Stimulated activated CD8-positive, alpha-beta memory T cell treated with anti-CD3 and anti-CD28 coated beads, Interleukin-4, amount 100 ng/mL, for 1 hour (primary cell): ENCODE measurements around the gene DUS2.

ENCODE experiments used
- DNase-seq, 2 donors: peaks; one replicate each; pipeline ENCODE4 v3.0.0-alpha.2; 2020; ENCODE audit warnings: low read depth in 2 of 2, low spot score in 1 of 2

The DUS2 gene

GRCh38 chr16:68074850-68075555 is 51.9 kb downstream of the DUS2 start:
- DNase-seq: peak in 1 of 2 donors; percentile 53

- no peak for DNase-seq
Measured at GRCh38 chr16:68075980-68076379, 52.9 kb downstream of the DUS2 start.

GRCh38 chr16:68076560-68076959 is 53.5 kb downstream of the DUS2 start:
- DNase-seq: no peak

- DNase-seq: no peak
Measured at GRCh38 chr16:68077866-68078700, 55.0 kb downstream of the DUS2 start.

- DNase-seq: no peak
Measured at GRCh38 chr16:68078701-68079375, 55.8 kb downstream of the DUS2 start.

DNA sequence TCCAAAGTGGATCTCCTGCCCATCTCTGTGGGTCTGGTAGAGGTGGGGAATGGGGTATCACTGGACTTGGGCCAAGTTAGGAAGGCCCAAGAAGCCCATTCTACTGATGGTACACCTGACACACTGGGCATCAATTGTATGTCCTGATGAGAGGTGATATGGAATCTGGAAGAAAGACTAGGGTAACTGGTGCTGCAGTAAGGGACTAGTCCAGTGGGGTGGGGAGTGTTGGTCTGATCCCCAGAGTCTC is 56.2 kb downstream of the DUS2 start:
- DNase-seq: no peak

DNA sequence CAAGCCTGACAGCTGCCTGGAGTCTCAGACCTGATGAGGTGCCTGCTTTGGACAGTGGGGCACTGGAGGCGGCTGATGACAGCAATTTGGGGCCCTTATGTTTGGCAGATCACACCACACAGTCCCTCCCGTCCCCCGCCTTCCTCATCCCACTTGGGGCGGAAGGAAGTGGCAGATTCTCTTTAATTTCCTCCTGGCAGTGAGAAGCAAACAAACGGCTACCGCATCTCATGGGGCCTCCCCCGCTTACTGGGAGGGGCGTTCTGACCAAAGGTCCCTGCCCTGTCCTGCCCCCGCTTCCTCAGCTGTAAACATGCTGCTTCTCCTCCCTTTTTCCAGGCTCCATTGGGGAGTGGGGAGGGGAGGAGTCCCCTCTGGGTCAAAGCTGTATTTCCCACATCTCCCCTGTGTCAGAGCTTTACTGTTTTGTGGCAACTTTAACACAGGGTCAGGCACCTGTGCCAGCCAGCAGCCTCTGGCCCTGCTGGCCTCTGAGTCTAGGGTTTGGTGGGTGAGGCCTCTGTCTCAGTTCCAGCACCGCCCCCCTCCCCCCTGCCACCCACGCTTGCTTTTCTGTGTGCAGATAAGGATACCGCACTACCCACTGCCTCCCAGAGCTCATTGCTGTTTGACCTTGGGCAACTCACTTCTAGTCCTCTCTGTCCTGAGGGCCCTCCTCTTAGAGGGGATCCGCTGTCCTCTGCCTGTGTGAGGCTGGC is 56.7 kb downstream of the DUS2 start:
- peak; percentile 41 to 62 for DNase-seq

DNA sequence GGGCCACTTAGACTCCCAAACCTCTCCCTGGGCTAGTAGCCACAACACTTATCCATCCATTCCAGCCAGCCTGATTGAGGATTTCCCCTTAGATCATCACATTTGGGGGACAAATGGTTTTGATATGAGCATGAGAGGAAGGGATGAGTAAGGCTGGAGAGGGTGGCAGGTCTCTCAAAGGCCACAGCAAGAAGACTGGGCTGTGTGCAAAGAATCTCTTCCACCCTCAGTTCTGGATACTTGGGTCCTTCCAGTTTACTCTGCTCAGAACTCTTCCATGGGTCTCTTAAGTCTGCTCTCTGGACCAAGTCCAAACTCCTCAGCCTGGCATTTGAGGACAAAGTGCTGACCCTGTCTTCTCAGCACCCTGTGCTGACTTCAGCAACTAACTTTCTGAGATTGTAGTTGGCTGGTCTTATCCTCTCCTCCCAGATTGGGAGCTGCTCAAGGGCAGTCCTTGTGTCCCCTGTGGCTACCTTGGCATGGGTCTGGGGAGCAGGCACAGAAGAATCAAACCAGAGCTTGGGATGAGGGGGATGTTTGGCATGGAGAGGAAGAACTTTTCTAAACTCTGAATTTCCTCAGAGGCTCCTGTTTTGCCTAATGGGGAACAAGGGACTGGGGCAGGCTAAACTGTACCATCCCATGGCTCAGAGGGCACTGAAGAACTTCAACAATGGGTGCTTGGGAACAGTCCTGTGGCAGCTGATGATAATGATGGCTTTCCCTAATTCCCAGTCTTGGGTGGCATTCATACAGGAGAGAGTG is 59.0 kb downstream of the DUS2 start:
- DNase-seq: no peak

- no peak for DNase-seq
Measured at GRCh38 chr16:68082629-68083238, 59.6 kb downstream of the DUS2 start.

- DNase-seq: no peak
Measured at GRCh38 chr16:68083239-68083781, 60.2 kb downstream of the DUS2 start.

DNA sequence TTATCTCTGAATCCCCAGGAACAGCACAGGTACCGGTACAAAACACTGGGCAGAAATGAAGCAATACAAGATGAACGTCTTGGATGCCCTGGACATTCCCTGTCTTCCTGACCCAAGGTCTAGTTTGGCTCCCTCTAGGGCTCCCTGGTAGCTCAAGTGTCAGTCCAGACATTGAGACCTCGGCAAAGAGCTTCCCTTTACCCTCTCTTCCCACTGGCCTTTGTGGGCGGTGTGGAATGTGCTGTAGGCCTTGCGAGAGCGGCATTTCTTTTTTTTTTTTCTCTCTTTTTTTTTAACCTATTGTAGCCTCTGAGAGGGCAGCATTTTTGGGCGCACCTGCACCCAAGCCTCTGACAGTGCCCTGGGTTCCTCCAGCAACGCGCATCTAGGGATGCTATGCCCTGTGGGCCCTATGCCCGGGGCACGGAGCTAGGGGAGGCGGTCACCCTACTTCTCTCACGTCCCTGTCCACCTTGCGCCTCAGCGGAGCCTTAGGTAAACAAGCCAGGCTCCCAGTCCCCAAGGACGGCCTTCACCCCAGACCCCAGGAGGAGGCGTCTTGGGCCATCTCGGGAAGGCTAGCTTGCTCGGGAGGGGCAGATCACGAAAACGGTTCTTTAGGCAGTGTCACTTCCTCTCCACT is 60.9 kb downstream of the DUS2 start:
- no peak for DNase-seq

- DNase-seq: peak; percentile 57 to 74
Measured at GRCh38 chr16:68084504-68085258, 61.6 kb downstream of the DUS2 start.

DNA sequence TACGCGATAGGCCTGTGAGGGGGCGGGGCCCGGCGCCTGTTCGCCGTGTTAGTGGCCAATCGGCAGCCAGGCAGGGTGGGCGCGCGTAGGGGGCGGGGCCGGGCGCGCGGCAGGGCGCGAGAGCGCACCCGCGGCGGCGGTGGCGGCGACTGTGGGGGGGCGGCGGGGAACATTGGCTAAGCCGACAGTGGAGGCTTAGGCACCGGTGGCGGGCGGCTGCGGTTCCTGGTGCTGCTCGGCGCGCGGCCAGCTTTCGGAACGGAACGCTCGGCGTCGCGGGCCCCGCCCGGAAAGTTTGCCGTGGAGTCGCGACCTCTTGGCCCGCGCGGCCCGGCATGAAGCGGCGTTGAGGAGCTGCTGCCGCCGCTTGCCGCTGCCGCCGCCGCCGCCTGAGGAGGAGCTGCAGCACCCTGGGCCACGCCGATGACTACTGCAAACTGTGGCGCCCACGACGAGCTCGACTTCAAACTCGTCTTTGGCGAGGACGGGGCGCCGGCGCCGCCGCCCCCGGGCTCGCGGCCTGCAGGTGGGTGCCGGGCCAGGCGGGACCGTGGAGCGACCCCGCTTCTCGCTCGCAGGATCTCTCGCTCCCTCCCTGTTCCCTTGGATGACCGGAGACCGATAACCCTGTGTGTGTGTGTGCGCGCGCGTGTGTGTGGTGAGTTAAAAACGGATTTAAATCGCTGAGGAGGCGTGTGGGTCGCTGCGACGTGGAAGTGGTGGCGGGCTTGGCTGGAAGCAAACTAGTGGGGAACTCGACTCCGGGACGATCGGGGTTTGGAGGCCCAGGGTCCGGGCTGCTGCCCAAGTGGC is 62.4 kb downstream of the DUS2 start, which contains the start of gene NFATC3:
Gene NFATC3 (plus strand): TSS at position 112 of the 813 bp plus-strand sequence. CDS start 312 bp downstream, at position 424.
- DNase-seq: peak; percentile 94 to 98

GRCh38 chr16:68086336-68086841 is 63.3 kb downstream of the DUS2 start:
- DNase-seq: no peak

DNA sequence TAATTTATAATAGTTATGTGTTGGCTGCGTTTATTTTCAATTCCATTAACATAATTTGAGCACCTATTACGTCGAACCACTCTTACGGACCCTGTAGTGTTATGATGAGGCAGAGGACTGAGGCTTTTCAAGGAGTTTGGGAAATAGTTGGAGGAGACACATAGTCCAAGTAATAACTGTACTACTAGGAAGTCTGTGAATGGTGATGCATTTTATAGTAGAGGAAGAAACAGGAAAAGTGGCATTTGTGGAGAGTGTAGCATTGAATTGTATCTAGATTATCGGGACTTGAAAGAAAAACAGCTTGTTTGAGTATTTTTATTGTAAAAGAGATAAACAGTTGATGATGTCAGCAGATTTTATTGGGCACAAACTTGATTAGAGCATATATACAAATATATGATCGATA is 63.8 kb downstream of the DUS2 start:
- no peak for DNase-seq

DNA sequence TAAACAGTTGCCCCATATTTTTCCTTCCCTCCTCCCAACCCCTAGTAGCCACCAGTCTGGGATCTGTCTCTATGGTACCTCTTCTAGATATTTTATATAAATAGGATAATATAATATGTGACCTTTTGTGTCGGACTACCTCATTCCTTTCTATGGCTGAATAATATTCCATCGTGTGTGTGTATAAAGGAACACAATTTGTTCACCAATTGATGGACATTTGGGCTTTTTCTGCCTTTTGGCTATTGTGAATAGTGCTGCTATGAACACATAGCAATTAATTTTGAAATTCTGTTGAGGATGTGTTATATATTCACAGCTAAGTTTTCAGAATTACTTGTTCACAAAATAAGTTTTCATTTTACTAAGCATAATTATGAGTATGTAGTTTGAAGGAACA is 64.6 kb downstream of the DUS2 start:
- DNase-seq: no peak

DNA sequence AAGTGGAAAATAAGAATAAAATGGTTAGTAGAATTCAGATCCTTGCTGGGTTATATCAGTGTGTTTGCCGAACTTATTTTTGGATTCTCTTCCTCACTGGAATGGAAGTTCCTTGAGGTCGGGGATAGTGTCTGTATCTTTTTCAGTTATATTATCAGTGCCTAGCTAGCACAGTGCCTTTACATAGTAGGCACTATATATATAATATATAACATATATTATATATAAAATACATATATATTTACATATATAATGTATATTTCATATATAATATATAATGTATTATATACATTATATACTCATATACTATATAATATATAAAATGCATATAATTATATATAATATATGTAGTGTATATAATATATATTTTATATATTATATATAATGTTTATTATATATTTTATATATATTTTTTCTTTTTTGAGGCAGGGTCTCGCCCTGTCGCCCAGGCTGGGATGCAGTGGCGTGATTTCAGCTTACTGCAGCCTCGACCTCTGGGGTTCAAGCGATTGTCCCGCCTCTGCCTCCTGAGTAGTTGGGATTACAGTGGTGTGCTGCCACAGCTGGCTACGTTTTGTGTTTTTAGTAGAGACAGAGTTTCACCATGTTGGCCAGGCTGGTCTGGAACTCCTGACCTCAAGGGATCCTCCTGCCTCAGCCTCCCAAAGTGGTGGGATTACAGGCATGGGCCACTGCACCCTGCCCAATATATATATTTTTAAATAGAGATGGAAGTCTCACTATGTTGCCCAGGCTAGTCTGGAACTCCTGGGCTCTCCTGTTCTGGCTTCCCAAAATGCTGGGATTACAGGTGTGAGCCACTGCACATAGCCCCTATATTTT is 65.3 kb downstream of the DUS2 start:
- DNase-seq: no peak
